Colonic mucosa (tissue), 4 donors: ENCODE results near the gene SLC24A1. TPM values are rescaled to one million over a fixed set of nuclear protein-coding genes. Genes with fewer than 3 reads are reported as not detected.

Experiments used
- DNase-seq: peaks from one replicate; pipeline ENCODE4 v3.0.0-alpha.2; 2020
- H3K27ac ChIP-seq: fragments of 200-600 bp; one replicate; pipeline ENCODE4 v1.8.0; 2021
- H3K27me3 ChIP-seq: fragments of 200-600 bp; one replicate; pipeline ENCODE4 v1.8.0; 2021
- H3K36me3 ChIP-seq: fragments of 200-600 bp; one replicate; pipeline ENCODE4 v1.8.0; 2021
- H3K4me1 ChIP-seq: fragments of 200-600 bp; one replicate; pipeline ENCODE4 v1.8.0; 2021; ENCODE audit warnings: mild to moderate bottlenecking
- H3K4me3 ChIP-seq: fragments of 200-600 bp; one replicate; pipeline ENCODE4 v1.8.0; 2021
- H3K9ac ChIP-seq, 2 donors: one replicate each; pipeline ENCODE4 v1.7.0; 2013; ENCODE audit warnings: control low read depth in 2 of 2, low read depth in 2 of 2, low read length in 2 of 2
- H3K9me3 ChIP-seq: fragments of 200-600 bp; one replicate; pipeline ENCODE4 v1.8.0; 2021
- CTCF ChIP-seq: fragments of 200-600 bp; IDR thresholded peaks from one replicate; pipeline ENCODE4 v1.8.0; 2022; ENCODE audit warnings: antibody characterized with exemption, mild to moderate bottlenecking
- intact Hi-C: fragments of 100-400 bp; cut with DNase I; formaldehyde crosslinking; loops from one replicate; pipeline ENCODE4 v1.14.1; 2022
- total RNA-seq, 2 donors: library from RNA; stranded (reverse); fragmentation: NEBNext Ultra II Directional in 1 of 2; extraction: Animal tissue kit (Norgen Biotek cat#: 25700) in 1 of 2; gene quantifications; one replicate each; pipeline ENCODE4 v1.2.1, GENCODE V29; 2021
- donor health status: healthy.
- donor health status: DM: no; HTN: no; CAD: no.
- donor health status: DM: no; HTN: no; CAD: no.

The SLC24A1 gene
- total RNA-seq, 2 donors from 2014 or later: 5.5 to 7.1 TPM

GRCh38 chr15:65638109-65638508 is 16.4 kb downstream of the SLC24A1 start:
- no peaks in the 10 kb centered on the region for H3K4me1 ChIP-seq
- H3K9me3 ChIP-seq: no peaks in the 10 kb centered on the region
- no peaks in the 10 kb centered on the region for H3K27me3 ChIP-seq
- no peak overlapping the region for H3K4me3 ChIP-seq
- no peak overlapping the region for H3K27ac ChIP-seq
- no peak overlapping the region for H3K9ac ChIP-seq
- H3K36me3 ChIP-seq: no peaks in the 10 kb centered on the region
- DNase-seq: no peak
- TF ChIP-seq CTCF: no peak
- intact Hi-C loops: loop anchor here (2.0 kb wide), 1 partner anchor 219 kb away; no protein-coding TSS in a partner anchor

DNA sequence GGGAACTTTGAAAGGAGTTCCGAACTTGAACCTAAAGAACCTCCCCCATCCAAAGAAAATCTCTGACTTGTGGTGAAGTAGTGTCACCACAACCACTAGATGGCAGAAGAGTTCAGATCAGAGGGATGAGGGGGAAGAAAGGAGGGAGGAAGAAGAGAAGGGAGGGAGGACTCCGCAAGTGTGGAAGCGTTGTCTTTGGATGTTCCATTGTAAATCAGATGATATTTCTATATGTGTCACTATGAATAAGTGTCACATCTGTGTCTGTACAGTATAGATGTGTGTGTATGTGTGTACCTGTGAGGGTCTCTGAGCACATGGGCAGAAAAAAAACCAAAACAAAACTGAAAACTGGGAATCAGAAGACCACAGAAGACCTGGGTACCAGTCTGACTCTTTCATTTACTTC is 16.9 kb downstream of the SLC24A1 start:
- TF ChIP-seq CTCF: peak; percentile 70
- Histone ChIP-seq H3K4me3 (no peak overlapping the region), H3K9ac (peak overlapping the region in 1 of 2 donors; percentile 18), H3K36me3 (no peaks in the 10 kb centered on the region), H3K27ac (no peak overlapping the region), H3K27me3 (no peaks in the 10 kb centered on the region), H3K4me1 (no peaks in the 10 kb centered on the region), H3K9me3 (no peaks in the 10 kb centered on the region)
- peak; percentile 54 for DNase-seq
- intact Hi-C loops: loop anchor here (2.0 kb wide), 1 partner anchor 218 kb away; no protein-coding TSS in a partner anchor

DNA sequence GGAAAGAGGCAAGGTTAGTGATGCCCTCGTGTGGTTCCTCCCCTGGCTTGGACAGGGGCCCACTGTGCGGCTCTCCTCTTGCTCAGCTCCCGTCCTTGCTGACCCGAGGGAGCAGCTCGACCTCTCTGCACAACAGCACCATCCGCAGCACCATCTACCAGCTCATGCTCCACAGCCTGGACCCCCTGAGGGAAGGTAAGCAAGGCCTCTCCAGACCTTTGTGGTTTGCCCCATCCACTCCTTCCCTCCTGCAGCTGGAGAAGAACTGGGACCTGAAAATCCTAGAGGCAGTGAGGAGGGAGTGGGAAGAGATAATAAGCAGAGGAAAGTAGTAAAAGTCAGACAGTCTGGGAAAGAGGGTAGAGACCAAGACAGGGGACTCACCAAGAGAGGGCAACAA is 17.8 kb downstream of the SLC24A1 start:
- Histone ChIP-seq H3K9me3 (no peaks in the 10 kb centered on the region), H3K27me3 (no peaks in the 10 kb centered on the region), H3K4me1 (no peaks in the 10 kb centered on the region), H3K36me3 (no peaks in the 10 kb centered on the region), H3K9ac (no peak overlapping the region), H3K27ac (no peak overlapping the region), H3K4me3 (no peak overlapping the region)
- intact Hi-C loops: loop anchor here (2.0 kb wide), 1 partner anchor 217 kb away; no protein-coding TSS in a partner anchor
- no peak for TF ChIP-seq CTCF
- no peak for DNase-seq

DNA sequence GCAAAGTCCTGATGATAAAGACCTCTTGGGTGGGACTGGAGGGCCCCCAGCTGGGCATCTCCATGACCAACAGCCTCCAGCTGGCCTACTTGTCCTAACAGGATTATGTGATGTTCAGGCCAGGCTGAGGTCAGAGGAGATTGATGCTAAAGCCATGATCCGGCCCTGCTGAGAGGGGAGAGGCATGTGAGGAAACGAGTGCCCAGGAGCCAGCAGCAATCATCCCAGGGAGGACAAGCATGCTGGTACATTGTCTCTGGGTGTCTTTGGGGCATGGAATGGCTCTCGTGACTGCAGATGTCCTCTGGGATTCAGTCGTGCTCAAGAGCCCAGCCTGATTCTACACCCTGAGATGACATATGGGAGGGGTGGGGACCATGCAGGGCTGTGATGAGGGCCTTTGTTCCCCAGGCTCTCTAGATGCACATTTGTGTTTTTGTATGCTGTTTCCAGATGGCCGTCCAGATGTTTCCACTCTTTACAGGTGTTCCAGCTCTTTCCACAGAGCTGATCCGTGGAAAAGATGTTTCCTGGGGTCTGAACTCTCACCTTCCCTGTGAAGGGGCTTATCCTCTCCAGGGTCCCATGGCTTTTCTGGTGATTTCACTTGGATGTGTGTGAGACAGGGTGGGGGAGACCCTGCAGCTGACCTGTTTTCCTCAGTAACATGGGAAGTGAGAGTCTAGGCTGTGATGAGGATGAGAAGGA is 20.2 kb downstream of the SLC24A1 start:
- H3K9me3 ChIP-seq: no peaks in the 10 kb centered on the region
- no peaks in the 10 kb centered on the region for H3K36me3 ChIP-seq
- H3K4me1 ChIP-seq: no peaks in the 10 kb centered on the region
- intact Hi-C loops: loop anchor here (10.0 kb wide), 1 partner anchor 183 kb away; no protein-coding TSS in a partner anchor
- H3K9ac ChIP-seq: no peak overlapping the region
- no peak for DNase-seq
- H3K27me3 ChIP-seq: no peaks in the 10 kb centered on the region
- no peak overlapping the region for H3K27ac ChIP-seq
- TF ChIP-seq CTCF: no peak
- H3K4me3 ChIP-seq: no peak overlapping the region

DNA sequence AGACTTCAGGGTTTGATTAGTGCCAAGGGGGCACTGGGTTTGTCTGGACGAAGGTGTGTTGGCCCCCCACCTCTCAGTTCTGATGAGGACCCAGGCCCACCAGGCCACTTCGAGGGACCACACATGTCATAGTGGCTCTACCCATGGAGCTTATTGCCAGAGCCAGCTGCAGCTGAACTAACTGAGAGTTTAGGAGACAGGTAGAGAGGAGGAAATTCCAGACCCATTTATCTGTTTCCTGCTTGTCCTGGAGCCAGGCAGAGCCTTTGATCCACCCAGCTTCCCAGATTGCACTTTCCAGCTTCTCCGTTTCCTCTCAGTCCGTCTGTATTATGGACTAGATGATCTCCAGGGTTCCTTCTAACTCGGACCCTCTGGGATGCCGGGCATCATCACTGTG is 20.9 kb downstream of the SLC24A1 start:
- Histone ChIP-seq H3K9me3 (no peaks in the 10 kb centered on the region), H3K4me1 (no peaks in the 10 kb centered on the region), H3K27ac (no peak overlapping the region), H3K4me3 (no peak overlapping the region), H3K36me3 (no peaks in the 10 kb centered on the region), H3K9ac (no peak overlapping the region), H3K27me3 (no peaks in the 10 kb centered on the region)
- intact Hi-C loops: loop anchor here (10.0 kb wide), 1 partner anchor 182 kb away; no protein-coding TSS in a partner anchor
- TF ChIP-seq CTCF: no peak
- peak; percentile 49 for DNase-seq
